OCI-LY3 (cell line): ENCODE data around the gene ROBO2.

Source experiments
- H2AFZ ChIP-seq: fragments of 200-600, 300-600 bp; shearing (Covaris generic); 2 replicates; pipeline ENCODE4 v1.6.0; 2014; ENCODE audit warnings: antibody characterized with exemption, low read depth, low read length
- H3K27ac ChIP-seq: fragments of 200-600, 300-600 bp; sonication (generic); 2 replicates; pipeline ENCODE4 v1.5.1; 2014; ENCODE audit warnings: mild to moderate bottlenecking, low read length, moderate library complexity, mixed read lengths
- H3K27me3 ChIP-seq: fragments of 200-600, 300-600 bp; sonication (generic); 2 replicates; pipeline ENCODE4 v1.6.1; 2014; ENCODE audit warnings: low read depth, low read length, mixed read lengths
- H3K36me3 ChIP-seq: fragments of 200-600, 300-600 bp; sonication (generic); replicated peaks from 2 replicates; pipeline ENCODE3; 2014; ENCODE audit warnings: low read depth, low read length, mixed read lengths
- H3K4me1 ChIP-seq: fragments of 300-600, 200-600 bp; sonication (generic); 2 replicates; pipeline ENCODE4 v1.6.1; 2014; ENCODE audit warnings: low read length, mixed read lengths
- H3K4me2 ChIP-seq: fragments of 200-600, 300-600 bp; sonication (generic); 2 replicates; pipeline ENCODE4 v1.6.1; 2014; ENCODE audit warnings: low read length, mixed read lengths
- H3K4me3 ChIP-seq: fragments of 300-600, 200-600 bp; sonication (generic); 2 replicates; pipeline ENCODE4 v1.5.1; 2014; ENCODE audit warnings: antibody characterized with exemption, mild to moderate bottlenecking, low read length, moderate library complexity
- H3K79me2 ChIP-seq: fragments of 300-600, 200-600 bp; shearing (Covaris generic); 2 replicates; pipeline ENCODE4 v1.6.1; 2014; ENCODE audit warnings: mild to moderate bottlenecking, low read length, mixed read lengths
- H3K9ac ChIP-seq: fragments of 300-600, 200-600 bp; shearing (Covaris generic); 2 replicates; pipeline ENCODE4 v1.6.0; 2014; ENCODE audit warnings: mild to moderate bottlenecking, low read length, moderate library complexity
- H3K9me3 ChIP-seq: fragments of 200-600, 300-600 bp; shearing (Covaris generic); 2 replicates; pipeline ENCODE4 v1.6.1; 2014; ENCODE audit warnings: low read length, mixed read lengths; ENCODE audit not compliant: insufficient read depth
- H4K20me1 ChIP-seq: fragments of 200-600, 300-600 bp; sonication (generic); 2 replicates; pipeline ENCODE4 v1.6.1; 2016; ENCODE audit warnings: low read length, mixed read lengths; ENCODE audit not compliant: insufficient read depth
- CTCF ChIP-seq: fragments of 200-600, 300-600 bp; sonication (generic); IDR thresholded peaks from 2 replicates; pipeline ENCODE4 v1.5.1; 2014; ENCODE audit warnings: antibody characterized with exemption, low read length, low read depth
- EZH2phosphoT487 ChIP-seq: fragments of 200-600 bp; shearing (Covaris generic); IDR thresholded peaks from 2 replicates; pipeline ENCODE4 v1.6.1; 2018; ENCODE audit warnings: antibody characterized with exemption, mixed run types, low read depth

The ROBO2 gene

GRCh38 chr3:77553240-77553639, 513.3 kb downstream of the ROBO2 start:
- Histone ChIP-seq H3K4me2 (no peak overlapping the region), H3K9me3 (no peaks in the 10 kb centered on the region), H2AFZ (no peak overlapping the region), H4K20me1 (no peaks in the 10 kb centered on the region), H3K79me2 (no peaks in the 10 kb centered on the region), H3K36me3 (no peaks in the 10 kb centered on the region), H3K9ac (no peak overlapping the region), H3K27me3 (no peaks in the 10 kb centered on the region), H3K4me3 (no peak overlapping the region), H3K27ac (no peak overlapping the region), H3K4me1 (no peaks in the 10 kb centered on the region)
- TF ChIP-seq CTCF (no peak), EZH2phosphoT487 (no peak)

GRCh38 chr3:77562089-77562488, 522.2 kb downstream of the ROBO2 start:
- Histone ChIP-seq H3K9me3 (no peaks in the 10 kb centered on the region), H3K27me3 (no peaks in the 10 kb centered on the region), H2AFZ (no peak overlapping the region), H3K79me2 (no peaks in the 10 kb centered on the region), H3K4me1 (no peaks in the 10 kb centered on the region), H3K27ac (no peak overlapping the region), H3K9ac (no peak overlapping the region), H3K4me2 (no peak overlapping the region), H4K20me1 (no peaks in the 10 kb centered on the region), H3K4me3 (no peak overlapping the region), H3K36me3 (no peaks in the 10 kb centered on the region)
- TF ChIP-seq EZH2phosphoT487 (no peak), CTCF (no peak)

GRCh38 chr3:77563012-77563411, 523.1 kb downstream of the ROBO2 start:
- Histone ChIP-seq H3K4me2 (no peak overlapping the region), H4K20me1 (no peaks in the 10 kb centered on the region), H3K4me1 (no peaks in the 10 kb centered on the region), H3K79me2 (no peaks in the 10 kb centered on the region), H3K9me3 (no peaks in the 10 kb centered on the region), H3K27ac (no peak overlapping the region), H3K4me3 (no peak overlapping the region), H2AFZ (no peak overlapping the region), H3K36me3 (no peaks in the 10 kb centered on the region), H3K9ac (no peak overlapping the region), H3K27me3 (no peaks in the 10 kb centered on the region)
- no peak for TF ChIP-seq EZH2phosphoT487
- TF ChIP-seq CTCF, result no peak

GRCh38 chr3:77566055-77566454, 526.2 kb downstream of the ROBO2 start:
- Histone ChIP-seq H3K4me2 (no peak overlapping the region), H3K9me3 (no peaks in the 10 kb centered on the region), H3K4me1 (peaks cover 7% of the 10 kb centered on the region), H2AFZ (no peak overlapping the region), H3K79me2 (no peaks in the 10 kb centered on the region), H3K27me3 (no peaks in the 10 kb centered on the region), H3K36me3 (no peaks in the 10 kb centered on the region), H4K20me1 (no peaks in the 10 kb centered on the region), H3K4me3 (no peak overlapping the region), H3K27ac (no peak overlapping the region), H3K9ac (no peak overlapping the region)
- no peak for TF ChIP-seq EZH2phosphoT487
